CD4-positive, alpha-beta T cell treated with Interleukin-21 for 1 hour (primary cell): Measurements from ENCODE around the gene S100A3.
"Not testable (repeated sequence)": the region's sequence is repeated elsewhere in the genome, so short reads cannot be mapped to it uniquely, and the experiment has no call there.

Experiments
- DNase-seq: peaks from one replicate; pipeline ENCODE4 v3.0.0-alpha.2; 2020

Gene S100A3

GRCh38 chr1:153534226-153534924 is 14.7 kb downstream of the S100A3 start:
- no peak for DNase-seq

- peak; percentile 21 for DNase-seq
These were observed 15.3 kb downstream of the S100A3 start for GRCh38 chr1:153533689-153534201.

GRCh38 chr1:153532769-153533599 is 16.1 kb downstream of the S100A3 start:
- peak; percentile 81 for DNase-seq

- DNase-seq = peak; percentile 66
These were observed 16.9 kb downstream of the S100A3 start for GRCh38 chr1:153532181-153532580.

GRCh38 chr1:153531638-153532037 is 17.4 kb downstream of the S100A3 start:
- DNase-seq = no peak

- DNase-seq = no peak
These were observed 21.4 kb downstream of the S100A3 start for GRCh38 chr1:153527683-153528040.

- no peak for DNase-seq
These were observed 21.9 kb downstream of the S100A3 start for GRCh38 chr1:153527023-153527682.

- no peak for DNase-seq
These were observed 22.9 kb downstream of the S100A3 start for GRCh38 chr1:153526132-153526543.

- DNase-seq = no peak
These were observed 23.9 kb downstream of the S100A3 start for GRCh38 chr1:153525088-153525728.

- not testable (repeated sequence) for DNase-seq
These were observed 26.6 kb downstream of the S100A3 start for GRCh38 chr1:153522353-153523048.

GRCh38 chr1:153521808-153522207 is 27.2 kb downstream of the S100A3 start:
- DNase-seq = not testable (repeated sequence)

- DNase-seq = no peak
These were observed 28.1 kb downstream of the S100A3 start for GRCh38 chr1:153520818-153521476.

- DNase-seq = not testable (repeated sequence)
These were observed 28.8 kb downstream of the S100A3 start for GRCh38 chr1:153520137-153520691.

- no peak for DNase-seq
These were observed 29.8 kb downstream of the S100A3 start for GRCh38 chr1:153519242-153519641.

GRCh38 chr1:153515504-153516394 is 33.3 kb downstream of the S100A3 start:
- no peak for DNase-seq

- no peak for DNase-seq
These were observed 35.4 kb downstream of the S100A3 start for GRCh38 chr1:153513666-153514065.

GRCh38 chr1:153513023-153513422 is 36.0 kb downstream of the S100A3 start:
- no peak for DNase-seq

- DNase-seq = peak; percentile 80
These were observed 38.1 kb downstream of the S100A3 start for GRCh38 chr1:153510984-153511410.

GRCh38 chr1:153509729-153510354 is 39.2 kb downstream of the S100A3 start:
- DNase-seq = peak; percentile 71

- DNase-seq = no peak
These were observed 40.0 kb downstream of the S100A3 start for GRCh38 chr1:153509036-153509435.
